Measurements from ENCODE around the gene MEGF11.

- TF ChIP-seq, protein P1, sequence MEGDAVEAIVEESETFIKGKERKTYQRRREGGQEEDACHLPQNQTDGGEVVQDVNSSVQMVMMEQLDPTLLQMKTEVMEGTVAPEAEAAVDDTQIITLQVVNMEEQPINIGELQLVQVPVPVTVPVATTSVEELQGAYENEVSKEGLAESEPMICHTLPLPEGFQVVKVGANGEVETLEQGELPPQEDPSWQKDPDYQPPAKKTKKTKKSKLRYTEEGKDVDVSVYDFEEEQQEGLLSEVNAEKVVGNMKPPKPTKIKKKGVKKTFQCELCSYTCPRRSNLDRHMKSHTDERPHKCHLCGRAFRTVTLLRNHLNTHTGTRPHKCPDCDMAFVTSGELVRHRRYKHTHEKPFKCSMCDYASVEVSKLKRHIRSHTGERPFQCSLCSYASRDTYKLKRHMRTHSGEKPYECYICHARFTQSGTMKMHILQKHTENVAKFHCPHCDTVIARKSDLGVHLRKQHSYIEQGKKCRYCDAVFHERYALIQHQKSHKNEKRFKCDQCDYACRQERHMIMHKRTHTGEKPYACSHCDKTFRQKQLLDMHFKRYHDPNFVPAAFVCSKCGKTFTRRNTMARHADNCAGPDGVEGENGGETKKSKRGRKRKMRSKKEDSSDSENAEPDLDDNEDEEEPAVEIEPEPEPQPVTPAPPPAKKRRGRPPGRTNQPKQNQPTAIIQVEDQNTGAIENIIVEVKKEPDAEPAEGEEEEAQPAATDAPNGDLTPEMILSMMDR (IDR thresholded peaks at IDR 0.05; ENCODE audit: insufficient read depth, low read length, poor library complexity, severe bottlenecking): no peak
- no peak for TF ChIP-seq EZH2phosphoT487 (conservative IDR thresholded peaks at IDR 0.05; ENCODE audit: low read length)
Measured at GRCh38 chr15:66139591-66140207, 113.9 kb downstream of the MEGF11 start.
